GM12878 (cell line): ENCODE measurements around the gene RGN. TPM values are rescaled to one million over a fixed set of nuclear protein-coding genes. Genes with fewer than 3 reads are reported as not detected.
"Not testable (repeated sequence)": the region's sequence is repeated elsewhere in the genome, so short reads cannot be mapped to it uniquely, and the experiment has no call there.

Experiments
- ATAC-seq: fragments of 200-7000 bp; cut with Tn5 transposase; 3 replicates; pipeline ENCODE4 v1.9.1; 2020; ENCODE audit warnings: mild to moderate bottlenecking, moderate library complexity
- BruUV-seq: library from RNA; stranded (reverse); fragments of 400-500 nt; replicated peaks from 2 replicates; lab custom pipeline; 2021; lab: Mats Ljungman, UMichigan
- CTCF ChIA-PET: fragments of 300-600 bp; sonication (Branson Sonifier 250); formaldehyde crosslinking; extraction: SDS; loops from one replicate; lab custom pipeline; 2021; ENCODE audit warnings: inconsistent platforms; lab: Yijun Ruan, JAX
- POLR2A ChIA-PET: fragments of 350-600 bp; formaldehyde crosslinking; extraction: SDS; loops from one replicate; lab custom pipeline; 2021; ENCODE audit warnings: inconsistent platforms; lab: Charles Lee
- RAD21 ChIA-PET: fragments of 300-600 bp; sonication (Branson Sonifier 250); formaldehyde crosslinking; loops from one replicate; lab custom pipeline; 2023; ENCODE audit warnings: antibody characterized with exemption; ENCODE audit not compliant: unreplicated experiment; lab: Charles Lee
- SMC1A ChIA-PET: fragments of 300-600 bp; sonication (Branson Sonifier 250); formaldehyde crosslinking; loops from one replicate; lab custom pipeline; 2023; ENCODE audit not compliant: unreplicated experiment, uncharacterized antibody; lab: Charles Lee
- DNase-seq: peaks from one replicate; pipeline ENCODE4 v3.0.0-alpha.2; 2011; ENCODE audit warnings: low read depth, low spot score
- FAIRE-seq: peaks from 3 replicates; lab custom pipeline; 2011; peaks lifted over from hg19 to GRCh38; lab: Jason Lieb, UNC
- H2AFZ ChIP-seq: 2 replicates; pipeline ENCODE4 v1.6.0; 2011; ENCODE audit warnings: low read depth, low read length, control low read depth; ENCODE audit not compliant: control insufficient read depth
- H3K27ac ChIP-seq: 2 replicates; pipeline ENCODE4 v1.5.1; 2011; ENCODE audit warnings: control low read depth; ENCODE audit not compliant: control insufficient read depth, insufficient read depth
- H3K27me3 ChIP-seq, 2 experiments: replicated peaks in 1 of 2; 2 replicates each; pipeline versions ENCODE4 v1.6.0 to v1.6.1; 2011; ENCODE audit warnings: low read length in 1 of 2; ENCODE audit not compliant: control insufficient read depth in 2 of 2, insufficient read depth in 2 of 2
- H3K36me3 ChIP-seq, 2 experiments: 2 replicates each; pipeline ENCODE4 v1.5.1; 2011; ENCODE audit warnings: low read length in 1 of 2; ENCODE audit not compliant: control insufficient read depth in 2 of 2, insufficient read depth in 2 of 2
- H3K4me1 ChIP-seq: 2 replicates; pipeline ENCODE4 v1.6.1; 2011; ENCODE audit warnings: mild to moderate bottlenecking, low read length, moderate library complexity, mixed read lengths; ENCODE audit not compliant: control insufficient read depth, insufficient read depth
- H3K4me2 ChIP-seq: 2 replicates; pipeline ENCODE4 v1.6.0; 2011; ENCODE audit warnings: control low read depth; ENCODE audit not compliant: control insufficient read depth, insufficient read depth
- H3K4me3 ChIP-seq: fragments of 200-600 bp; sonication (generic); 2 replicates; pipeline ENCODE4 v1.5.1; 2016
- H3K79me2 ChIP-seq: 2 replicates; pipeline ENCODE4 v1.6.0; 2011; ENCODE audit warnings: low read length; ENCODE audit not compliant: control insufficient read depth, insufficient read depth
- H3K9ac ChIP-seq: 2 replicates; pipeline ENCODE4 v1.8.0; 2011; ENCODE audit warnings: low read length, control low read depth, mixed read lengths; ENCODE audit not compliant: control insufficient read depth, insufficient read depth
- H3K9me3 ChIP-seq: replicated peaks from 3 replicates; pipeline ENCODE4 v1.5.1; 2011; ENCODE audit warnings: mild to moderate bottlenecking, low read length; ENCODE audit not compliant: control insufficient read depth, insufficient read depth
- H4K20me1 ChIP-seq: 2 replicates; pipeline ENCODE4 v1.6.0; 2011; ENCODE audit not compliant: control insufficient read depth, insufficient read depth
- BCL3 ChIP-seq: IDR thresholded peaks from 2 replicates; pipeline ENCODE4 v1.6.1; 2011; ENCODE audit warnings: borderline replicate concordance, low read depth, mild to moderate bottlenecking, moderate library complexity, low read length; ENCODE audit not compliant: insufficient read depth, poor library complexity, severe bottlenecking
- BCLAF1 ChIP-seq: fragments of 450-650 bp; IDR thresholded peaks from 2 replicates; pipeline ENCODE4 v1.6.1; 2017; ENCODE audit warnings: antibody characterized with exemption, mild to moderate bottlenecking, moderate library complexity
- FOXK2 ChIP-seq: fragments of 450-650 bp; IDR thresholded peaks from 2 replicates; pipeline ENCODE4 v1.6.1; 2017; ENCODE audit warnings: mild to moderate bottlenecking, moderate library complexity
- STAT1 ChIP-seq: fragments of 450-650 bp; conservative IDR thresholded peaks from 2 replicates; pipeline ENCODE4 v1.6.1; 2014; ENCODE audit warnings: antibody characterized with exemption, mild to moderate bottlenecking
- WGBS: methylation state at CpG from one replicate; pipeline ENCODE4 v1.1.6; 2016; ENCODE audit warnings: low lambda C conversion rate; ENCODE audit not compliant: insufficient replicate concordance, insufficient coverage; ENCODE audit errors: missing lambda C conversion rate; 5-methylcytosine and 5-hydroxymethylcytosine counted together
- in situ Hi-C: fragments of 300-500 bp; cut with MboI; formaldehyde crosslinking; loops from 9 replicates; pipeline ENCODE4 v1.14.3; 2018; ENCODE audit warnings: mixed read lengths
- intact Hi-C: fragments of 100-400 bp; cut with micrococcal nuclease; formaldehyde crosslinking; loops from one replicate; pipeline ENCODE4 v1.14.2; 2022; ENCODE audit not compliant: unreplicated experiment
- polyA plus RNA-seq, 11 experiments: library from polyadenylated mRNA; depleted of rRNA in 4 of 11; unstranded in 6 of 11; stranded (reverse) in 5 of 11; fragments of >200 nt; fragmentation: Nextera tagmentation in 4 of 11; fragmentation: Illumina TruSeq in 1 of 11; extraction: Ambion mirVana in 4 of 11; extraction: Trizol in 1 of 11; gene quantifications; 1 replicate in 1 of 11; 2 replicates in 10 of 11; pipeline versions ENCODE4 v1.2.1 to v1.2.3, GENCODE V29; 2011 to 2016; ENCODE audit warnings: inconsistent platforms in 2 of 11, missing spikeins in 2 of 11, low read depth in 1 of 11
- total RNA-seq, 4 experiments: library from RNA; depleted of rRNA in 3 of 4; stranded (reverse); fragments of >200 nt in 3 of 4; fragmentation: Illumina TruSeq in 1 of 4; extraction: Trizol in 1 of 4; gene quantifications; 2 replicates each; pipeline versions ENCODE4 v1.2.1 to v1.2.3, GENCODE V29; 2013 to 2021

RGN gene
- total and polyA plus RNA-seq, 10 of the 15 experiments (the other 5 are each of a cell fraction or from before 2014, with no cell fraction given) = 0.15 TPM; not detected in 9

- BruUV-seq = no TSS peak
- H3K27me3 ChIP-seq = 0 out of 4 replicates have a peak, but pooled peaks cover 0 to 1% of the 10 kb centered on the region in 2 experiments
- TF ChIP-seq FOXK2 = no peak
- no peak for TF ChIP-seq STAT1
- TF ChIP-seq, all 136 proteins: peak for 0
- Histone ChIP-seq H3K4me3 (peak overlapping the region; percentile 63), H3K27ac (no peak overlapping the region), H3K4me1 (no peaks in the 10 kb centered on the region), H3K4me2 (no peak overlapping the region), H3K79me2 (peaks cover 2% of the 10 kb centered on the region), H4K20me1 (no peaks in the 10 kb centered on the region), H2AFZ (no peak overlapping the region), H3K9ac (peak overlapping the region; percentile 25), H3K9me3 (no peaks in the 10 kb centered on the region), H3K36me3 (no peaks in the 10 kb centered on the region)
- DNase-seq = no peak
- RAD21 ChIA-PET = no interaction called here
- POLR2A ChIA-PET = interaction anchor here (0.6 to 1.5 kb wide), 3 partner anchors 14 to 245 kb away, joined by 3 to 5 read pairs (median 4); partner anchors contain the start of genes NDUFB11 and RBM10
- intact Hi-C loops = loop anchor here (1.0 kb wide), 1 partner anchor 14 kb away; the partner anchor contains the start of gene NDUFB11
- CTCF ChIA-PET = interaction anchor here (1.2 kb wide), 1 partner anchor 15 kb away, joined by 4 read pairs; the partner anchor contains the start of genes NDUFB11 and RBM10
- SMC1A ChIA-PET = no interaction called here
- WGBS = 59% methylated on average over 11 of the region's 11 CpGs
- in situ Hi-C loops = no loop called here
- no peak for ATAC-seq
- FAIRE-seq = no peak
Measured at GRCh38 chrX:47129899-47130358, 51.7 kb downstream of the RGN start.

- Histone ChIP-seq H3K27me3 (no peaks in the 10 kb centered on the region), H3K9me3 (no peaks in the 10 kb centered on the region), H3K4me3 (no peak overlapping the region), H3K4me1 (no peaks in the 10 kb centered on the region), H4K20me1 (no peaks in the 10 kb centered on the region), H3K9ac (no peak overlapping the region), H3K27ac (no peak overlapping the region), H3K36me3 (no peaks in the 10 kb centered on the region), H3K79me2 (peaks cover 2% of the 10 kb centered on the region), H3K4me2 (no peak overlapping the region), H2AFZ (no peak overlapping the region)
- DNase-seq (no peak), FAIRE-seq (no peak), ATAC-seq (no peak)
- WGBS = 42% methylated on average over 5 of the region's 5 CpGs
- intact Hi-C loops = no loop called here
- TF ChIP-seq BCL3 = no peak
- TF ChIP-seq BCLAF1 = no peak
- POLR2A ChIA-PET = interaction anchor here (1.3 kb wide), 1 partner anchor 11 kb away, joined by 4 read pairs; the partner anchor contains the start of genes NDUFB11 and RBM10
- BruUV-seq = no TSS peak
- RAD21 ChIA-PET = no interaction called here
- in situ Hi-C loops = no loop called here
- SMC1A ChIA-PET = no interaction called here
- CTCF ChIA-PET = no interaction called here
Measured at GRCh38 chrX:47133493-47133892, 55.2 kb downstream of the RGN start.

- H4K20me1 ChIP-seq, H3K4me1 ChIP-seq, H3K79me2 ChIP-seq, H3K9me3 ChIP-seq, H2AFZ ChIP-seq, DNase-seq, BruUV-seq, H3K27me3 ChIP-seq, POLR2A ChIA-PET, RAD21 ChIA-PET, H3K36me3 ChIP-seq, intact Hi-C loops, FAIRE-seq, H3K4me2 ChIP-seq, H3K9ac ChIP-seq, H3K4me3 ChIP-seq, H3K27ac ChIP-seq, in situ Hi-C loops, ATAC-seq: not testable (repeated sequence)
- WGBS = 70% methylated on average over 5 of the region's 5 CpGs
- CTCF ChIA-PET = interaction anchor here (1.1 to 1.5 kb wide), 2 partner anchors 9 to 12 kb away, joined by 3 to 4 read pairs; partner anchors contain the start of genes NDUFB11 and RBM10
- SMC1A ChIA-PET = interaction anchor here (0.6 to 1.0 kb wide), 2 partner anchors 8 to 68 kb away, joined by 3 read pairs; no protein-coding TSS in a partner anchor
Measured at GRCh38 chrX:47135650-47136049, 57.4 kb downstream of the RGN start.
